ENCODE results near the gene ACADS.

Gene ACADS

DNA sequence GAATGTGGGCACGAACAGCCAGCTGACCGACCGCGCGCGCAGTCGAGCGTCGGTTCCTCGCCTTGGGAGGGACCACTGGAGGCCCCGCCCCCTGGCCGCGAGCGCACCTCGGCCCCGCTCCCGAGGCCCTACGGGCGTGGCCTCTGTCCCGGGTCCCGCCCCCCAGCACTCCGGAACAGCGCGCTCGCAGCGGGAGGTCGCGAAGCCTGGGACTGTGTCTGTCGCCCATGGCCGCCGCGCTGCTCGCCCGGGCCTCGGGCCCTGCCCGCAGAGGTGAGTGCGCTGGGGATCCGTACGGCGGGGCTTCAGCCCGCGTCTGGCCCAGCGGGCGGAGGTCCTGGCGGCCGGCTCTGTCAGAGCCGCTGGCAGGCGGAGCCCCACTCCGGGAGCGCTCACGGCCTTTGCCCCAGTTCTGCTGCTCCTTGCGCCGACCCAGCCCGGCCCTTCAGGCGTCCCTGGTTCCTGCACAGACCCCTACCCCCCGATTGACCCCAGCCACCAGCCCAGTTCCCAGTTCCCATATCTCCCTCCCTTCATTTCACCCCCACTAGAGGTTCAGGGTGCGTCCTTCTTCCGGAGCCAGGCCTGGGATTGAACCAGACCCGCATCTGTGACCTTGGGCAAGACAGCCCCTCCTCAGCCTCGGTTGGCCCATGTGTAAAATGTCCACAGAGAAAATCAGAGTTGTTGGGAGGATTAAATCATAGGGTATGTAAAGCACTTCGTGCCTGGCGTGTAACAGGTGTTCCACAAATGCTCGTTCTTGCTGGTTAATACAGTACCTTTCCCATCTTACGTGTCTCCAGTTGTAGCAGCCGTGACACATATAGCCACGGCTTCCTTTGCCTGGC is at the start of gene ACADS:
Gene ACADS (plus strand): TSS at position 168 of the 851 bp plus-strand sequence. CDS start 60 bp downstream, at position 228.
- peak; percentile 94 for DNase-seq

GRCh38 chr12:120677765-120678473 is 47.7 kb upstream of the ACADS start:
- DNase-seq: no peak

GRCh38 chr12:120678572-120678971 is 47.1 kb upstream of the ACADS start:
- no peak for DNase-seq

GRCh38 chr12:120680165-120680738 is 45.4 kb upstream of the ACADS start:
- DNase-seq: no peak

DNA sequence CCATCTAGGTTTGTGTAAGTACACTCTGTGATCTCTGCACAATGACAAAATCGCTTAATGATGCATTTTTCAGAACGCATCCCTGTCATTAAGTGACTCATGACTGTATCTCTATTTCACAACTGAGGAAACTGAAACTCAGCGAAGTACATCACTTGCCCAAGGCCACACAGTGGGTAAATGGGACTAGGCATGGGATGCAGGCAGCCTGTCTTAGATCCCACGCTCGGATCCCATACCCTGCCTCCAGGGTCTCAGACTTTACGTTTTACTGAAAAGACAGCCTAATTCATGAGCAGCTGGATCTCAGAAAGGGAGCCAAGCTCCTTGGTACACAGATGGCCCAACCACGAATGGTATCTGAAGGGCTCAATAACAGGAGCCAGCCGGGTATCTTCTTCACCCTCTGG is 41.1 kb upstream of the ACADS start:
- no peak for DNase-seq

DNA sequence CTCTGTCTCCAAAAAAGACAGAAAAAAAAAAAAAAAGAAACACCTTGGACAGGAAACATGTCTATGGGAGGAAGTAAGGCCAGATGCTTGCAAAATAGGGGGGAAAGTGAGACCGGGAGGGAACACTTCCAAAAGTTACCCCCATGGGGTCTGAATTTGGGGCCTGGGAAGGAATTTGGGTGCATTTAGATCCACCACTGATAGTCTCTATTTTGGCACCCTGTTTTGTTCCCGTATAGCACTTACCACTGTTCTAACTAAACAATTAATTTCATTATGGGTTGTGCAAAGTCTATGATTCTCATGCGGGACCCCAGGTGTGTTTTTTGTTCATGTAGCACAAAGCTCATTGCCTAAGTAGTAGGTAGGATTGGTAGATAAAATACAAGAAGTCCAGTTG is 40.1 kb upstream of the ACADS start:
- no peak for DNase-seq

- peak; percentile 99 for DNase-seq
Observed at GRCh38 chr12:120686151-120686689, 39.4 kb upstream of the ACADS start.

- DNase-seq: peak; percentile 99
Observed at GRCh38 chr12:120686690-120687577, 38.7 kb upstream of the ACADS start, which contains the start of gene MLEC. Gene MLEC, plus strand, starts transcription at chr12:120687149. Its CDS starts 148 bp downstream, at chr12:120687297.

- peak; percentile 40 for DNase-seq
Observed at GRCh38 chr12:120687578-120688289, 37.9 kb upstream of the ACADS start.

- peak; percentile 77 for DNase-seq
Observed at GRCh38 chr12:120688527-120689071, 37.0 kb upstream of the ACADS start.

DNA sequence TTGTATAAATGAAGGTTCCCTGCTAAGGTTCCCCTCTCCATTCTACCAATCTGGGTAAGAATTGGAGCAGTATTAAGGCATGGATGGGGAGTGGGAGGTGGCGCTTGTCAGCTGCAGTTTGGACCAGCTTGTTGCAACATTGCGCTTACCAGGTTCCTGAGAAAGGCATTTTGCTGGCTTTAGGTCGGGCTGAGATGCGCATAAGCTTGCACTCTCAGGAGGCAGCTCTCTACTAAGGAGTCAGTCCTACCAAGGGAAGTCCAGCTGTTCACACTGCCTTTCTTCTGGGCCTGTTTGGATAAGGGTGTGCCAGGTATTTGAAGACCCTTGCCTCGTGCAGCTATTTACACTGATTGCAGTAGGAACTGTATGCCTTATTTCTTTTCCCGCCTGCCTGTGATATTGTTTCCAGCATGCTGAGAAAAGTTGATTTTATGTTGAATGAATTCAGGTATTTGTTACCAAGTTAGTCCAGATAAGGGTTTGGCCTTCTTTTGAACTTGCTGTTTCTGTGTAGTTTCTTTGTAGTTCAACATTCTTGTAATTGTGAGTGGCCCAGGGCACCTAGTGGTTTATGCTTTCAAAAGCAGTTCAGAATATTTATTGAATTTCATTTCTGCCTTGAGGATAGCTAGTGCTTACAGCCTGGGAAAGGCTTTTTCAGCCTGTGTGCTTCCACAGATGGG is 36.1 kb upstream of the ACADS start:
- DNase-seq: no peak

DNA sequence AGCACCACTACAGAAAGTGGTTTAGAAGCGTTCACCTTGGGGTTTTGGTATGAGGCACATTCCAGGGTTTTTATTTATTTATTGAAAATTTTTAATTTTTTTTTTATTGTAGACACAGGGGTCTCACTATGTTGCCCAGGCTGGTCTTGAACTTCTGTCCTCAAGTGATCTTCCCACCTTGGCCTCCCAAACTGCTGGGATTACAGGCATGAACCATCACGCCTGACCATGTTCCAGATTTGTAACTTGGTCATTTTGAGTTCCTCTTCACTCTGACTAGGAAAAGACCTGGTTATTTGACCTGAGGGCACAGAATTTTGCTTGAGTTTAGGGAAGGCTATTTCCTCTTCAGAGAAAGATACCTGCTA is 35.6 kb upstream of the ACADS start:
- no peak for DNase-seq

- DNase-seq: no peak
Observed at GRCh38 chr12:120690978-120691377, 34.6 kb upstream of the ACADS start.

DNA sequence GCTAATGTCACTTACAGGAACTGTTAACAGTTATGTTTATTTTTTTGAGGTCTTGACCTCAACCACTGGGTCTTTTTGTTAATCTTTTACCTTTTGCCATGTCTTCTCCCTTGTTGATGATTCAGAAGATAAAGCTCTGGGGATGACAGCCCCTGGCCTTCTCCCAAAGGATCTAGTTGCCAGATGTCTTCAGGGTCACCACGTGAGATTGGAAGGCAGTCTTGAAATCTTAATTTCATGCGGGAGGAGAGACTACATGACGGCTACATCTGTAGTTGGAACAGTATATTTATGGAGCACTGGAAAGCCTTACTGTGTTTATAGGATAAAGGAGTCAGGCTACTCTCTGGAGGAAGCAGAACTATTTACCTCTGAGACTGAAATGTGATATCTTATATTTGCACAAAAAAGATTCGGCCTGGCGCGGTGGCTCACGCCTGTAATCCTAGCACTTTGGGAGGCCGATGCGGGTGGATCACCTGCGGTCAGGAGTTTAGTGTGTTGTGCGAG is 33.0 kb upstream of the ACADS start:
- no peak for DNase-seq

DNA sequence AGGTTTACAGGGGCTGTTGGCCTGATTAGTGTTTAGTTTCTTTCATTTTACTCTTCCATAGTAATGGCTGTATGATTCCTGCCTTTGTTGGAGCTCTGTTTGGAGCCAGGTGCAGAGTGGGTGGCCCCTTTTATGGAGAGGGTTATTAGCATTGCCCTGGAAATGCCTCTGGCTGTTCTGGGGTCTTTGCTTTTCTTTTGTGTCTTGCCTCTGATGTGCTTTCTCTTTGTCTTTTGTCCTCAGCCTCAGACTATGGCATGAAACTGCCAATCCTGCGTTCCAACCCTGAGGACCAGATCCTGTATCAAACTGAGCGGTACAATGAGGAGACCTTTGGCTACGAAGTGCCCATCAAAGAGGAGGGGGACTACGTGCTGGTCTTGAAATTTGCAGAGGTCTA is 31.8 kb upstream of the ACADS start:
- DNase-seq: no peak

- no peak for DNase-seq
Observed at GRCh38 chr12:120696626-120697025, 29.0 kb upstream of the ACADS start.

GRCh38 chr12:120697344-120697743 is 28.3 kb upstream of the ACADS start:
- DNase-seq: no peak

DNA sequence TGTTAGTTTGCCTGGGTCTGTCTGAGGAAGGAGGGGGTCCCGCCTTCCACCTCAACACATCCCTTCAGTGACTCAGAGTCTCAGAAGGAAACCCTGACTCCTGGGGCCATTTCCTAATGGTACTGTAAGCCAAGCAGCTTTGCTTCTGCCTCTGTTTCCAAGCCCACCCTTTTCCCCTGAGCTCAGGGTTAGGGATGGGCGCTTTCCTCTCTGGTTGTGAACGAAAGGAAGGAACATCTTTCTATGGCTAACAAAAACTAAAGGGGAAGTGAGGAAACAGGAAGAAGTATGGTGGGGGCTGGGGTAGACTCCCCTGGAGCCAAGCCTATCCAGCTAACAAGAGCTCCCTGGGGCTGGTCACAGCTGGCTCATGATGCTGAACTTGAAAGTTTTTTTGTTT is 27.0 kb upstream of the ACADS start:
- DNase-seq: no peak

- DNase-seq: no peak
Observed at GRCh38 chr12:120699553-120699952, 26.1 kb upstream of the ACADS start.

- no peak for DNase-seq
Observed at GRCh38 chr12:120700886-120701285, 24.7 kb upstream of the ACADS start.

GRCh38 chr12:120702637-120703036 is 23.0 kb upstream of the ACADS start:
- no peak for DNase-seq

All from OCI-M1 (cell line).